ENCODE measurements around the gene GAD1. TPM values are rescaled to one million over a fixed set of nuclear protein-coding genes. Genes with fewer than 3 reads are reported as not detected.

Gene GAD1
- total and polyA plus RNA-seq, 10 of the 15 experiments (the other 5 are each of a cell fraction or from before 2014, with no cell fraction given) = 0.04 to 3.4 (median 0.42) TPM

GRCh38 chr2:170836027-170836426 is 19.3 kb downstream of the GAD1 start:
- 34% methylated on average over 5 of the region's 5 CpGs for WGBS (ENCODE audit: insufficient coverage, insufficient replicate concordance, low lambda C conversion rate, missing lambda C conversion rate)
- no TSS peak for BruUV-seq (replicated peaks)
- Histone ChIP-seq H3K4me3 (no peak overlapping the region), H2AFZ (ENCODE audit: control insufficient read depth, low read depth, low read length) (no peak overlapping the region), H3K9ac (ENCODE audit: control insufficient read depth, insufficient read depth, low read length) (no peak overlapping the region), H3K4me1 (ENCODE audit: control insufficient read depth, insufficient read depth, low read length) (no peaks in the 10 kb centered on the region), H3K4me2 (ENCODE audit: control insufficient read depth, insufficient read depth) (no peak overlapping the region), H3K27me3 (replicated peaks in 1 of 2; ENCODE audit: control insufficient read depth in 2 of 2, insufficient read depth in 2 of 2, low read length in 1 of 2) (no peaks in the 10 kb centered on the region), H3K27ac (ENCODE audit: control insufficient read depth, insufficient read depth) (no peak overlapping the region), H3K9me3 (replicated peaks; ENCODE audit: control insufficient read depth, insufficient read depth, low read length) (no peaks in the 10 kb centered on the region), H4K20me1 (ENCODE audit: control insufficient read depth, insufficient read depth) (no peaks in the 10 kb centered on the region), H3K36me3 (ENCODE audit: control insufficient read depth in 2 of 2, insufficient read depth in 2 of 2, low read length in 1 of 2) (no peaks in the 10 kb centered on the region), H3K79me2 (ENCODE audit: control insufficient read depth, insufficient read depth, low read length) (no peaks in the 10 kb centered on the region)
- intact Hi-C loops (cut with micrococcal nuclease; ENCODE audit: unreplicated experiment) (no loop called here), in situ Hi-C loops (cut with MboI) (no loop called here)
- DNase-seq (ENCODE audit: low read depth, low spot score) = no peak
- POLR2A ChIA-PET = no interaction called here
- RAD21 ChIA-PET (ENCODE audit: unreplicated experiment) = no interaction called here
- no peak for ATAC-seq
- SMC1A ChIA-PET (ENCODE audit: uncharacterized antibody, unreplicated experiment) = interaction anchor here (0.6 to 1.0 kb wide), 2 partner anchors 21 to 456 kb away, joined by 3 read pairs; no protein-coding TSS in a partner anchor
- no peak for TF ChIP-seq ESRRA (IDR thresholded peaks at IDR 0.05; ENCODE audit: low read length)
- no peak for TF ChIP-seq ZSCAN29 (IDR thresholded peaks at IDR 0.05)
- TF ChIP-seq ATF3 (IDR thresholded peaks at IDR 0.05; ENCODE audit: borderline replicate concordance, extremely low read depth, low read depth, low read length) = no peak
- TF ChIP-seq MEF2B (IDR thresholded peaks at IDR 0.05; ENCODE audit: partially characterized antibody, poor library complexity, severe bottlenecking) = no peak
- TF ChIP-seq LARP7 (IDR thresholded peaks at IDR 0.05) = no peak
- no peak for TF ChIP-seq CHD2 (IDR thresholded peaks at IDR 0.05; ENCODE audit: borderline replicate concordance, low read depth, low read length)
- no peak for TF ChIP-seq CHD4 (IDR thresholded peaks at IDR 0.05)
- TF ChIP-seq PAX8 (IDR thresholded peaks at IDR 0.05) = no peak
- no peak for TF ChIP-seq EZH2 (IDR thresholded peaks at IDR 0.05; ENCODE audit: borderline replicate concordance, control insufficient read depth, low read depth, low read length)
- TF ChIP-seq SMARCA5 (IDR thresholded peaks at IDR 0.05) = no peak
- TF ChIP-seq IRF4 (IDR thresholded peaks at IDR 0.05; ENCODE audit: low read depth, low read length) = no peak
- no peak for TF ChIP-seq HDGF (IDR thresholded peaks at IDR 0.05)
- no peak for TF ChIP-seq KDM1A (IDR thresholded peaks at IDR 0.05; ENCODE audit: borderline replicate concordance)
- no peak for TF ChIP-seq SPI1 (IDR thresholded peaks at IDR 0.05; ENCODE audit: borderline replicate concordance, insufficient read depth, low read depth, low read length)
- TF ChIP-seq EGR1 (IDR thresholded peaks at IDR 0.05; ENCODE audit: borderline replicate concordance in 1 of 2, low read depth in 2 of 2, low read length in 2 of 2) = no peak
- TF ChIP-seq ATF2 (IDR thresholded peaks at IDR 0.05; ENCODE audit: low read length) = no peak
- no peak for FAIRE-seq
- CTCF ChIA-PET = interaction anchor here (0.6 kb wide), 1 partner anchor 23 kb away, joined by 3 read pairs; no protein-coding TSS in a partner anchor
